ENCODE results near the gene ATP8B3. TPM values are rescaled to one million over a fixed set of nuclear protein-coding genes. Genes with fewer than 3 reads are reported as not detected.

Gene ATP8B3
- total and polyA plus RNA-seq, 4 donors = 0.38 to 4.7 (median 1.2) TPM

GRCh38 chr19:1856698-1857603, 44.9 kb upstream of the ATP8B3 start:
- intact Hi-C loops (cut with DNase I) = no loop called here
- 9 to 16% methylated on average over 54 to 70 of the region's 73 CpGs for WGBS, 2 donors
- Histone ChIP-seq H3K36me3 (ENCODE audit: control insufficient read depth in 1 of 2, insufficient read depth in 2 of 2, low read length in 1 of 2) (no peaks in the 10 kb centered on the region), H3K27ac (ENCODE audit: low read depth in 1 of 2, low read length in 2 of 2) (no peak overlapping the region), H3K4me3 (ENCODE audit: low read length in 2 of 2) (no peak overlapping the region), H3K27me3 (ENCODE audit: control insufficient read depth in 1 of 2, insufficient read depth in 2 of 2, low read length in 1 of 2) (no peaks in the 10 kb centered on the region), H3K4me1 (ENCODE audit: control insufficient read depth in 1 of 2, insufficient read depth in 2 of 2, low read length in 2 of 2) (no peaks in the 10 kb centered on the region), H3K9me3 (ENCODE audit: control insufficient read depth, low read length) (no peaks in the 10 kb centered on the region)
- ATAC-seq (ENCODE audit: low FRiP score) = peak; percentile 49
- DNase-seq = peak; percentile 91 to 92

GRCh38 chr19:1856345-1856697, 44.2 kb upstream of the ATP8B3 start:
- H3K9me3 ChIP-seq (ENCODE audit: control insufficient read depth, low read length) = no peaks in the 10 kb centered on the region
- no peak for DNase-seq
- H3K4me3 ChIP-seq (ENCODE audit: low read length in 2 of 2) = no peak overlapping the region
- no peaks in the 10 kb centered on the region for H3K27me3 ChIP-seq (ENCODE audit: control insufficient read depth in 1 of 2, insufficient read depth in 2 of 2, low read length in 1 of 2)
- intact Hi-C loops (cut with DNase I) = no loop called here
- no peaks in the 10 kb centered on the region for H3K4me1 ChIP-seq (ENCODE audit: control insufficient read depth in 1 of 2, insufficient read depth in 2 of 2, low read length in 2 of 2)
- H3K36me3 ChIP-seq (ENCODE audit: control insufficient read depth in 1 of 2, insufficient read depth in 2 of 2, low read length in 1 of 2) = no peaks in the 10 kb centered on the region
- no peak overlapping the region for H3K27ac ChIP-seq (ENCODE audit: low read depth in 1 of 2, low read length in 2 of 2)
- ATAC-seq (ENCODE audit: low FRiP score) = no peak
- WGBS, 2 donors = 78 to 80% methylated on average over 6 of the region's 6 CpGs

- Histone ChIP-seq H3K4me1 (ENCODE audit: control insufficient read depth in 1 of 2, insufficient read depth in 2 of 2, low read length in 2 of 2) (no peaks in the 10 kb centered on the region), H3K36me3 (ENCODE audit: control insufficient read depth in 1 of 2, insufficient read depth in 2 of 2, low read length in 1 of 2) (no peaks in the 10 kb centered on the region), H3K27ac (ENCODE audit: low read depth in 1 of 2, low read length in 2 of 2) (no peak overlapping the region), H3K4me3 (ENCODE audit: low read length in 2 of 2) (no peak overlapping the region), H3K9me3 (ENCODE audit: control insufficient read depth, low read length) (no peaks in the 10 kb centered on the region), H3K27me3 (ENCODE audit: control insufficient read depth in 1 of 2, insufficient read depth in 2 of 2, low read length in 1 of 2) (no peaks in the 10 kb centered on the region)
- ATAC-seq (ENCODE audit: low FRiP score) = no peak
- no peak for DNase-seq
- 74% methylated on average over 13 of the region's 13 CpGs for WGBS, 2 donors
- intact Hi-C loops (cut with DNase I) = no loop called here
These were observed 43.8 kb upstream of the ATP8B3 start for GRCh38 chr19:1855828-1856255.

GRCh38 chr19:1855040-1855827, 43.2 kb upstream of the ATP8B3 start:
- intact Hi-C loops (cut with DNase I) = no loop called here
- H3K4me3 ChIP-seq (ENCODE audit: low read length in 2 of 2) = no peak overlapping the region
- H3K27ac ChIP-seq (ENCODE audit: low read depth in 1 of 2, low read length in 2 of 2) = no peak overlapping the region
- DNase-seq (peak; percentile 92 to 95), ATAC-seq (ENCODE audit: low FRiP score) (peak; percentile 80)
- H3K9me3 ChIP-seq (ENCODE audit: control insufficient read depth, low read length) = no peaks in the 10 kb centered on the region
- H3K4me1 ChIP-seq (ENCODE audit: control insufficient read depth in 1 of 2, insufficient read depth in 2 of 2, low read length in 2 of 2) = no peaks in the 10 kb centered on the region
- H3K36me3 ChIP-seq (ENCODE audit: control insufficient read depth in 1 of 2, insufficient read depth in 2 of 2, low read length in 1 of 2) = no peaks in the 10 kb centered on the region
- 59 to 61% methylated on average over 32 to 33 of the region's 33 CpGs for WGBS, 2 donors
- H3K27me3 ChIP-seq (ENCODE audit: control insufficient read depth in 1 of 2, insufficient read depth in 2 of 2, low read length in 1 of 2) = no peaks in the 10 kb centered on the region

GRCh38 chr19:1854542-1855039, 42.5 kb upstream of the ATP8B3 start:
- H3K36me3 ChIP-seq (ENCODE audit: control insufficient read depth in 1 of 2, insufficient read depth in 2 of 2, low read length in 1 of 2) = no peaks in the 10 kb centered on the region
- no peaks in the 10 kb centered on the region for H3K4me1 ChIP-seq (ENCODE audit: control insufficient read depth in 1 of 2, insufficient read depth in 2 of 2, low read length in 2 of 2)
- H3K27ac ChIP-seq (ENCODE audit: low read depth in 1 of 2, low read length in 2 of 2) = no peak overlapping the region
- no peaks in the 10 kb centered on the region for H3K27me3 ChIP-seq (ENCODE audit: control insufficient read depth in 1 of 2, insufficient read depth in 2 of 2, low read length in 1 of 2)
- ATAC-seq (ENCODE audit: low FRiP score) (no peak), DNase-seq (no peak)
- H3K9me3 ChIP-seq (ENCODE audit: control insufficient read depth, low read length) = no peaks in the 10 kb centered on the region
- H3K4me3 ChIP-seq (ENCODE audit: low read length in 2 of 2) = no peak overlapping the region
- 86 to 91% methylated on average over 37 of the region's 37 CpGs for WGBS, 2 donors
- intact Hi-C loops (cut with DNase I) = no loop called here

- no peaks in the 10 kb centered on the region for H3K36me3 ChIP-seq (ENCODE audit: control insufficient read depth in 1 of 2, insufficient read depth in 2 of 2, low read length in 1 of 2)
- intact Hi-C loops (cut with DNase I) = no loop called here
- no peak for ATAC-seq (ENCODE audit: low FRiP score)
- no peak overlapping the region for H3K27ac ChIP-seq (ENCODE audit: low read depth in 1 of 2, low read length in 2 of 2)
- H3K4me1 ChIP-seq (ENCODE audit: control insufficient read depth in 1 of 2, insufficient read depth in 2 of 2, low read length in 2 of 2) = no peaks in the 10 kb centered on the region
- no peaks in the 10 kb centered on the region for H3K9me3 ChIP-seq (ENCODE audit: control insufficient read depth, low read length)
- no peak overlapping the region for H3K4me3 ChIP-seq (ENCODE audit: low read length in 2 of 2)
- peak in 1 of 2 donors; percentile 56 for DNase-seq
- H3K27me3 ChIP-seq (ENCODE audit: control insufficient read depth in 1 of 2, insufficient read depth in 2 of 2, low read length in 1 of 2) = no peaks in the 10 kb centered on the region
- 75 to 82% methylated on average over 16 of the region's 16 CpGs for WGBS, 2 donors
These were observed 42.0 kb upstream of the ATP8B3 start for GRCh38 chr19:1854039-1854541.

- Histone ChIP-seq H3K9me3 (ENCODE audit: control insufficient read depth, low read length) (no peaks in the 10 kb centered on the region), H3K4me1 (ENCODE audit: control insufficient read depth in 1 of 2, insufficient read depth in 2 of 2, low read length in 2 of 2) (no peaks in the 10 kb centered on the region), H3K4me3 (ENCODE audit: low read length in 2 of 2) (no peak overlapping the region), H3K27ac (ENCODE audit: low read depth in 1 of 2, low read length in 2 of 2) (no peak overlapping the region), H3K36me3 (ENCODE audit: control insufficient read depth in 1 of 2, insufficient read depth in 2 of 2, low read length in 1 of 2) (no peaks in the 10 kb centered on the region), H3K27me3 (ENCODE audit: control insufficient read depth in 1 of 2, insufficient read depth in 2 of 2, low read length in 1 of 2) (no peaks in the 10 kb centered on the region)
- ATAC-seq (ENCODE audit: low FRiP score) (peak; percentile 52), DNase-seq (peak; percentile 86 to 90)
- intact Hi-C loops (cut with DNase I) = no loop called here
- 36 to 38% methylated on average over 27 of the region's 27 CpGs for WGBS, 2 donors
These were observed 41.4 kb upstream of the ATP8B3 start for GRCh38 chr19:1853295-1854038.

GRCh38 chr19:1852581-1853128, 40.6 kb upstream of the ATP8B3 start:
- H3K4me3 ChIP-seq (ENCODE audit: low read length in 2 of 2) = no peak overlapping the region
- H3K27ac ChIP-seq (ENCODE audit: low read depth in 1 of 2, low read length in 2 of 2) = no peak overlapping the region
- no peaks in the 10 kb centered on the region for H3K36me3 ChIP-seq (ENCODE audit: control insufficient read depth in 1 of 2, insufficient read depth in 2 of 2, low read length in 1 of 2)
- DNase-seq (no peak), ATAC-seq (ENCODE audit: low FRiP score) (no peak)
- no peaks in the 10 kb centered on the region for H3K4me1 ChIP-seq (ENCODE audit: control insufficient read depth in 1 of 2, insufficient read depth in 2 of 2, low read length in 2 of 2)
- WGBS, 2 donors = 81 to 82% methylated on average over 9 of the region's 9 CpGs
- no peaks in the 10 kb centered on the region for H3K9me3 ChIP-seq (ENCODE audit: control insufficient read depth, low read length)
- H3K27me3 ChIP-seq (ENCODE audit: control insufficient read depth in 1 of 2, insufficient read depth in 2 of 2, low read length in 1 of 2) = no peaks in the 10 kb centered on the region
- intact Hi-C loops (cut with DNase I) = no loop called here
